G401 (cell line): ENCODE data around the gene RAB36. TPM values are rescaled to one million over a fixed set of nuclear protein-coding genes. Genes with fewer than 3 reads are reported as not detected.

ENCODE experiments used
- DNase-seq: peaks from one replicate; pipeline ENCODE4 v3.0.0-alpha.2; 2015; ENCODE audit warnings: low spot score
- in situ Hi-C: cut with HindIII; loops from 2 replicates; pipeline ENCODE4 v1.10.0; 2016; ENCODE audit warnings: low sequenced_read_pairs, mixed read lengths
- total RNA-seq: library from RNA; depleted of rRNA; stranded (reverse); fragments of >200 nt; shearing (Covaris generic); gene quantifications from 2 replicates; pipeline ENCODE4 v1.2.3, GENCODE V29; 2014; rRNA removed

The RAB36 gene
- total RNA-seq: 1.5 and 3.3 TPM in 2 replicates

GRCh38 chr22:23144932-23145877 lies at the start of gene RAB36:
RAB36 (plus strand) TSS chr22:23145477; CDS start chr22:23146617, 1,140 bp downstream.
- in situ Hi-C loops: no loop called here

GRCh38 chr22:23095733-23096342 lies 49.4 kb upstream of the RAB36 start:
- in situ Hi-C loops: no loop called here

More at GRCh38 chr22:23144932-23145877, at the start of gene RAB36:
- DNase-seq: peak; percentile 100

GRCh38 chr22:23097412-23098229 lies 47.7 kb upstream of the RAB36 start:
- peak; percentile 67 for DNase-seq
- in situ Hi-C loops: no loop called here

More at GRCh38 chr22:23095733-23096342, 49.4 kb upstream of the RAB36 start:
- no peak for DNase-seq

GRCh38 chr22:23098230-23098705 lies 47.0 kb upstream of the RAB36 start:
- in situ Hi-C loops: no loop called here
- DNase-seq: no peak

GRCh38 chr22:23098718-23099530 lies 46.4 kb upstream of the RAB36 start:
- in situ Hi-C loops: no loop called here
- peak; percentile 98 for DNase-seq

GRCh38 chr22:23099531-23099804 lies 45.8 kb upstream of the RAB36 start:
- in situ Hi-C loops: no loop called here
- DNase-seq: no peak

GRCh38 chr22:23100124-23100801 lies 45.0 kb upstream of the RAB36 start:
- DNase-seq: peak; percentile 32

GRCh38 chr22:23101524-23101923 lies 43.8 kb upstream of the RAB36 start:
- DNase-seq: no peak
- in situ Hi-C loops: no loop called here

More at GRCh38 chr22:23100124-23100801, 45.0 kb upstream of the RAB36 start:
- in situ Hi-C loops: no loop called here

GRCh38 chr22:23102002-23102655 lies 43.1 kb upstream of the RAB36 start:
- no peak for DNase-seq
- in situ Hi-C loops: no loop called here

- peak; percentile 64 for DNase-seq
- in situ Hi-C loops: no loop called here
These were observed 42.5 kb upstream of the RAB36 start for GRCh38 chr22:23102776-23103175.

GRCh38 chr22:23103199-23103954 lies 41.9 kb upstream of the RAB36 start:
- peak; percentile 95 for DNase-seq
- in situ Hi-C loops: no loop called here

- in situ Hi-C loops: no loop called here
- no peak for DNase-seq
These were observed 40.9 kb upstream of the RAB36 start for GRCh38 chr22:23104187-23104971.

GRCh38 chr22:23105304-23105703 lies 40.0 kb upstream of the RAB36 start:
- in situ Hi-C loops: no loop called here
- no peak for DNase-seq

GRCh38 chr22:23105919-23106318 lies 39.4 kb upstream of the RAB36 start:
- in situ Hi-C loops: no loop called here

GRCh38 chr22:23106344-23106743 lies 38.9 kb upstream of the RAB36 start:
- in situ Hi-C loops: no loop called here

More at GRCh38 chr22:23105919-23106318, 39.4 kb upstream of the RAB36 start:
- DNase-seq: no peak

GRCh38 chr22:23106906-23107367 lies 38.3 kb upstream of the RAB36 start:
- peak; percentile 27 for DNase-seq
- in situ Hi-C loops: no loop called here

More at GRCh38 chr22:23106344-23106743, 38.9 kb upstream of the RAB36 start:
- peak; percentile 95 for DNase-seq
